ENCODE results near the gene GRP. TPM values are rescaled to one million over a fixed set of nuclear protein-coding genes. Genes with fewer than 3 reads are reported as not detected.

Gene GRP
- not detected in 2 replicates for total RNA-seq

DNA sequence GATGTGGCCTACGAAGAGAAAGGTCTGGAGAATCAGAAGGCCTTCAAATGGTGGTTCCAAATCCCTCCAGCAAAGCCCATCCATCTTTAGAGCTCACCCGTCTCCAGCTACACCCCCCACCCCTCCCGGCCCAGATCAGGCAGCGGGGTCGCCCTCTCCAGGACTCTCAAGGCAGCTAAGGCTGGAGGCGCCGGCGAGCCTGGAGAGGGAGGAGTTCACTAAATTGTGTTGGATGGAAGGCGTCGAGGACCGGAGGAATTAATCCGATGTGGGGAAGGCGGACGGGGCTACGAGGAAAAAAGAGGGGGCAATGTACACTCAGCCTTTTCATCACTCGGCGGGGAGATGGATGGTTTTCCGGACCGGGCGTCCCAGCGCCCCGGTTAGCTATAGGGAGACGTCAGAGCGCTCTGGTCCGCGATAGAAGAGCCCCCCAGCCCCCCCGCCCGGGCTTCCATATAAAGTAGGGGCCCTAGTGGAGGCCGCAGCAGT is at the start of gene GRP:
GRP (plus strand) TSS at position 487 of the 492 bp plus-strand sequence. CDS start 108 bp downstream, outside the sequence.

DNA sequence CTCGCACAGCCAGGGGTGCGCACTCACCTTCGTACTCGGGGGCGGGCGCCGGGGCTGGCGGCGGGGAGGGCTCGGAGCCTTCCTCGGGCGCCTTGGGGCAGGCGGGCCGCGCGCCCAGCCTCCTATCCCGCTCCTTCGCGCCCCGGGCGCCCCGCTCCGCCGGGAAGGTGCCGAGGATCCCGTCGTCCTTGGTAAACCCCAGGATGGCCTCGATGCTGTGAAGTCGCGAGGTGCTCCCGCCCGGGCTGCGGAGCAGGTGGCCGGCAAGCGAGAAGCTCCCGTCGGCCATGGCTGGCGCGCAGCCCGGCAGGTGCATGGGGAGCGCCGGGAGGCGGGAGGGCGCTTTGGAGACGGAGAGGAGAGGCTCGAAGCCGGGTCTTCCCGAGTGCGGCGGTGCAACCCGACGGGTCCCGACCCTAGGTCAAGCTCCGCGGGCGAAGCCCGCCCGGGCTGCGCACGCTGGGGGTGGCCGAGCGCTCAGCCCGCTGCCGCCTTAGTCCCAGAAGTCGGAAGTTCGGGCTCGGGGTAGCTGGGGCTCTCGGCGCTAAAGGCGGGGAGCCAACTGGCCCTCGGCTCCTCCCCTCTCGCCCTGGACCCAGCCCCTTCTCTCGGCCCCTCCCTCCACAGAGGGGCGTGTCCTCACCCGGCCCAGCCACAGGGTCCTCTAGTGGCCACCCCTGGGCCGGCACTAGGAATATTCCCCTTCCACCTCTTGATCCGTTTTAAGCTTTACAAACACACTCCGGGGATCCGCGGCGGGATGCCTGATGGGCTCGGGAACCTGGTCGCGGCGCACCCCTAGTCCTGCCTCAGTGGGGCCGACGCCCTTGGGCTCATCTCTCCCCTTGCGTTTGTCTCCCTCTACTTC is 53.2 kb downstream of the GRP start, which contains the start of gene RAX:
RAX (minus strand) TSS at position 564 of the 868 bp plus-strand sequence; CDS start at position 316, 248 bp downstream.

Other genes starting within 250 kb of the GRP start
- gene SEC11C, start 80.3 kb upstream of the GRP start, total RNA-seq, result 16.5 and 36.3 TPM in 2 replicates
- not detected in 2 replicates for gene RAX, start 53.3 kb downstream of the GRP start, total RNA-seq
- not detected in 2 replicates for gene CPLX4, start 98.5 kb downstream of the GRP start, total RNA-seq
- 203 and 213 TPM in 2 replicates for gene LMAN1, start 139.1 kb downstream of the GRP start, total RNA-seq